Mesendoderm (in vitro differentiated cells): Measurements from ENCODE around the gene TMEM94.

Experiments
- DNase-seq: peaks from one replicate; pipeline ENCODE4 v3.0.0; 2013
- H2AK5ac ChIP-seq: 2 replicates; pipeline ENCODE4 v1.6.1; 2013; ENCODE audit warnings: low read length, inconsistent platforms
- H2BK120ac ChIP-seq: 2 replicates; pipeline ENCODE4 v1.6.1; 2013; ENCODE audit warnings: low read depth, mild to moderate bottlenecking, low read length, moderate library complexity, mixed read lengths
- H2BK15ac ChIP-seq: replicated peaks from 2 replicates; pipeline ENCODE4 v1.6.1; 2013; ENCODE audit warnings: low read depth, mild to moderate bottlenecking, moderate library complexity
- H2BK5ac ChIP-seq: 2 replicates; pipeline ENCODE4 v1.6.1; 2013; ENCODE audit warnings: low read length, inconsistent platforms
- H3K18ac ChIP-seq: 2 replicates; pipeline ENCODE4 v1.6.1; 2013; ENCODE audit warnings: mild to moderate bottlenecking, low read length, mixed read lengths
- H3K23ac ChIP-seq: one replicate; pipeline ENCODE4 v1.6.1; 2013; ENCODE audit warnings: low read length
- H3K27ac ChIP-seq: 2 replicates; pipeline ENCODE4 v1.5.1; 2013; ENCODE audit warnings: low read depth, mild to moderate bottlenecking, inconsistent platforms, low read length, moderate library complexity
- H3K27me3 ChIP-seq: 2 replicates; pipeline ENCODE4 v1.6.1; 2013; ENCODE audit warnings: low read length, control low read depth, mild to moderate bottlenecking, inconsistent platforms; ENCODE audit not compliant: insufficient read depth, poor library complexity
- H3K36me3 ChIP-seq: 2 replicates; pipeline ENCODE4 v1.6.1; 2013; ENCODE audit warnings: low read length, inconsistent platforms; ENCODE audit not compliant: control insufficient read depth, insufficient read depth
- H3K4ac ChIP-seq: one replicate; pipeline ENCODE4 v1.6.1; 2013; ENCODE audit warnings: low read depth, mild to moderate bottlenecking, low read length, moderate library complexity
- H3K4me1 ChIP-seq: 2 replicates; pipeline ENCODE4 v1.6.1; 2013; ENCODE audit warnings: low read depth, low read length, inconsistent platforms; ENCODE audit not compliant: control insufficient read depth
- H3K4me2 ChIP-seq: 2 replicates; pipeline ENCODE4 v1.6.1; 2013; ENCODE audit warnings: low read length
- H3K4me3 ChIP-seq: 2 replicates; pipeline ENCODE4 v1.5.1; 2013; ENCODE audit warnings: mild to moderate bottlenecking, low read length
- H3K56ac ChIP-seq: one replicate; pipeline ENCODE4 v1.6.1; 2013; ENCODE audit warnings: low read length
- H3K79me1 ChIP-seq: 2 replicates; pipeline ENCODE4 v1.6.1; 2013; ENCODE audit warnings: low read length, inconsistent platforms
- H3K79me2 ChIP-seq: 2 replicates; pipeline ENCODE4 v1.6.1; 2013; ENCODE audit warnings: mild to moderate bottlenecking, low read length; ENCODE audit not compliant: control insufficient read depth, insufficient read depth
- H3K9ac ChIP-seq: 2 replicates; pipeline ENCODE4 v1.6.1; 2013; ENCODE audit warnings: low read length, inconsistent platforms
- H4K5ac ChIP-seq: one replicate; pipeline ENCODE4 v1.6.1; 2013; ENCODE audit warnings: low read length
- H4K8ac ChIP-seq: one replicate; pipeline ENCODE4 v1.6.1; 2013; ENCODE audit warnings: low read depth, mild to moderate bottlenecking, control low read depth, low read length, moderate library complexity
- WGBS: extraction: QIAGEN DNeasy Blood & Tissue Kit; methylation state at CpG from one replicate; pipeline ENCODE4 v1.1.7; 2013; ENCODE audit warnings: low lambda C conversion rate, missing lambda C conversion rate; ENCODE audit not compliant: insufficient coverage; ENCODE audit errors: extremely low coverage; 5-methylcytosine and 5-hydroxymethylcytosine counted together

The TMEM94 gene

DNA sequence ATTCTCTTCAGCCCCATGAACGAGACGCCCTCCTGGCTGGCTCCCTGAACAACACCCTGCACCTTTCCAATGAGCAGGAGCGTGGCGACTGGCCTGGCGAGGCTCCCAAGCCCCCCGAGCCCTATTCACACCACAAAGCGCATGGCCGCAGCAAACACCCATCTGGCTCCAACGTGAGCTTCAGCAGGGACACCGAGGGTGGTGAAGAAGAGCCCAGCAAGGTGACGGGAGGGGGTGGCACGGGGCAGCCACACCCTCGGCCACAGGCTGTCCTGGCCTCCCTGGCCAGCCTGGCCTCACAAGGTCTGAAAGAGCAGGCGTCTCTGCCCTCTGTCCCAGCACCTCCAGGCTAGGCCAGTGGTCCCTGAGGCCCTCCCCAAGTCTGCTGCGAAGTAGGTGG lies 35.2 kb downstream of the TMEM94 start:
- Histone ChIP-seq H3K36me3 (peaks cover 2% of the 10 kb centered on the region), H3K18ac (no peak overlapping the region), H3K4me3 (no peak overlapping the region), H3K56ac (no peak overlapping the region), H4K8ac (no peak overlapping the region), H2AK5ac (no peak overlapping the region), H3K9ac (no peak overlapping the region), H3K79me1 (no peaks in the 10 kb centered on the region), H3K4ac (no peak overlapping the region), H3K4me2 (no peak overlapping the region), H2BK120ac (no peak overlapping the region), H2BK15ac (no peak overlapping the region), H2BK5ac (no peak overlapping the region), H3K23ac (no peak overlapping the region), H4K5ac (no peak overlapping the region), H3K27ac (no peak overlapping the region), H3K27me3 (no peaks in the 10 kb centered on the region), H3K79me2 (no peaks in the 10 kb centered on the region), H3K4me1 (no peaks in the 10 kb centered on the region)
- no CpG with 5 or more reads among the region's 15 CpGs for WGBS
- no peak for DNase-seq

DNA sequence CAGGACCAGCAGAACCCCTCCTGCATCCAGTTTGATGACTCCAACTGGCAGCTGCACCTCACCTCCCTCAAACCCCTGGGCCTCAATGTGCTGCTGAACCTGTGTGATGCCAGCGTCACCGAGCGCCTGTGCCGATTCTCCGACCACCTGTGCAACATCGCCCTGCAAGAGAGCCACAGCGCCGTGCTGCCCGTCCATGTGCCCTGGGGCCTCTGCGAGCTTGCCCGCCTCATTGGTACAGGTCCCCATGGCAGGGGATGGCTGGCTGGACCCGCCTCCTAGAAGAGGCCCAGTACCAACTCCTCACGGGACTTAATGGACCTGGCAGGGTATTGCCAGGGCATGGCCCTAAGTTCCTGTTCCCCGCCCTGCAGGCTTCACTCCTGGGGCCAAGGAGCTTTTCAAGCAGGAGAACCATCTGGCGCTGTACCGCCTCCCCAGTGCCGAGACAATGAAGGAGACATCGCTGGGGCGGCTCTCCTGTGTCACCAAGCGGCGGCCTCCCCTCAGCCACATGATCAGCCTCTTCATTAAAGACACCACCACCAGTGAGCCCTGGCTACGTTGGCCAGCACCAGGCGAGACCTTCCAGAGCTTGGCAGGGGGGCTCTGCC lies 36.2 kb downstream of the TMEM94 start:
- Histone ChIP-seq H3K4ac (no peak overlapping the region), H2BK120ac (no peak overlapping the region), H3K36me3 (peaks cover 2% of the 10 kb centered on the region), H2BK5ac (no peak overlapping the region), H3K4me1 (no peaks in the 10 kb centered on the region), H3K27me3 (no peaks in the 10 kb centered on the region), H2AK5ac (no peak overlapping the region), H4K5ac (no peak overlapping the region), H3K9ac (no peak overlapping the region), H2BK15ac (no peak overlapping the region), H3K4me2 (no peak overlapping the region), H3K79me1 (no peaks in the 10 kb centered on the region), H3K56ac (no peak overlapping the region), H3K18ac (no peak overlapping the region), H3K4me3 (no peak overlapping the region), H4K8ac (no peak overlapping the region), H3K79me2 (no peaks in the 10 kb centered on the region), H3K23ac (no peak overlapping the region), H3K27ac (no peak overlapping the region)
- WGBS, result no CpG with 5 or more reads among the region's 23 CpGs
- no peak for DNase-seq

DNA sequence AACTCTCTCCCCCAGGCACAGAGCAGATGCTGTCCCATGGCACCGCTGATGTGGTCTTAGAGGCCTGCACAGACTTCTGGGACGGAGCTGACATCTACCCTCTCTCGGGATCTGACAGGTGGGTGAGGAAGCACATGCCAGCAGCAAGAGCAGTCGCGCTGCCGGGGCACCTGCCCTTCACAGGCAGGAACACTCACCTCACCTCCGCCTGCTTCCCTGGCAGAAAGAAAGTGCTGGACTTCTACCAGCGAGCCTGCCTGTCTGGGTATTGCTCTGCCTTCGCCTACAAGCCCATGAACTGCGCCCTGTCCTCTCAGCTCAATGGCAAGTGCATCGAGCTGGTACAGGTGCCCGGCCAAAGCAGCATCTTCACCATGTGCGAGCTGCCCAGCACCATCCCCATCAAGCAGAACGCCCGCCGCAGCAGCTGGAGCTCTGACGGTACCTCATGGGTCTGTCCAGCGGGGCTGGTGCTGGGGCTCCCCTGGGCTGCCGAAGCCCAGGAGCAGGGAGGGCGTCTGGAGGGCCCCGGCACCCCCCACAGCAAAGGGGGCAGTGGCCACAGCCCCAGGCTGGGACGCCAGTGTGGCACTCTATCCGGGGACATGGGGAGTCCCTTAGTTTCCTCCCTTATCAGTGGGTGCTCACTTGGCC lies 37.2 kb downstream of the TMEM94 start:
- Histone ChIP-seq H3K4me3 (no peak overlapping the region), H3K79me1 (no peaks in the 10 kb centered on the region), H4K5ac (no peak overlapping the region), H3K27ac (no peak overlapping the region), H3K4me1 (no peaks in the 10 kb centered on the region), H3K4ac (no peak overlapping the region), H3K56ac (no peak overlapping the region), H4K8ac (no peak overlapping the region), H2AK5ac (no peak overlapping the region), H3K9ac (no peak overlapping the region), H3K23ac (no peak overlapping the region), H3K36me3 (peaks cover 2% of the 10 kb centered on the region), H3K18ac (no peak overlapping the region), H2BK15ac (no peak overlapping the region), H3K4me2 (no peak overlapping the region), H2BK120ac (no peak overlapping the region), H2BK5ac (no peak overlapping the region), H3K79me2 (no peaks in the 10 kb centered on the region), H3K27me3 (no peaks in the 10 kb centered on the region)
- DNase-seq, result no peak
- WGBS, result no CpG with 5 or more reads among the region's 23 CpGs

DNA sequence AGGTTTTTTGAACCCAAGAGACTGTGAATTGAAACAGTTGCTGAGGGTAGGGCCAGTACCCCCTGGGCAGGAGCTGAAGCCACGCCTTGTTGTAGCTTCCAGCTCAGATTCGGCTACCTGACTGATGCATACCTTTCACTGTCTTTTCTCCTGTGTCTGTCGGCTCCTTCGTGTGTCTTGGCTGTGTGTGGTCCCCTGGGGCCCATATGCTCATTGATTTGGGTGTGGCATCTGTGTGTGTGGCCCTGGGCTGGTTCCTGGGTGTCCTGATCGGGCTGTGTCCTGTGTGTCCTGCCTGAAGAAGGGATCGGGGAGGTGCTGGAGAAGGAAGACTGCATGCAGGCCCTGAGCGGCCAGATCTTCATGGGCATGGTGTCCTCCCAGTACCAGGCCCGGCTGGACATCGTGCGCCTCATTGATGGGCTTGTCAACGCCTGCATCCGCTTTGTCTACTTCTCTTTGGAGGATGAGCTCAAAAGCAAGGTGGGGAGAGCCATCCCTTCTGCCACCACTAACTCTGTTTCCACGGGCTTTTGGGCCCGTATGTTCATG lies 38.0 kb downstream of the TMEM94 start:
- H3K4me2 ChIP-seq, result no peak overlapping the region
- H4K8ac ChIP-seq, result no peak overlapping the region
- H2BK15ac ChIP-seq, result no peak overlapping the region
- no peak overlapping the region for H3K56ac ChIP-seq
- no peak overlapping the region for H2BK5ac ChIP-seq
- no peak overlapping the region for H3K18ac ChIP-seq
- WGBS, result no CpG with 5 or more reads among the region's 14 CpGs
- no peak for DNase-seq
- no peak overlapping the region for H4K5ac ChIP-seq
- no peak overlapping the region for H2AK5ac ChIP-seq
- H3K4me3 ChIP-seq, result no peak overlapping the region
- no peak overlapping the region for H2BK120ac ChIP-seq
- H3K4me1 ChIP-seq, result no peaks in the 10 kb centered on the region
- H3K79me2 ChIP-seq, result no peaks in the 10 kb centered on the region
- no peak overlapping the region for H3K9ac ChIP-seq
- H3K36me3 ChIP-seq, result peaks cover 2% of the 10 kb centered on the region
- H3K23ac ChIP-seq, result no peak overlapping the region
- no peaks in the 10 kb centered on the region for H3K79me1 ChIP-seq
- no peaks in the 10 kb centered on the region for H3K27me3 ChIP-seq
- H3K4ac ChIP-seq, result no peak overlapping the region
- no peak overlapping the region for H3K27ac ChIP-seq

DNA sequence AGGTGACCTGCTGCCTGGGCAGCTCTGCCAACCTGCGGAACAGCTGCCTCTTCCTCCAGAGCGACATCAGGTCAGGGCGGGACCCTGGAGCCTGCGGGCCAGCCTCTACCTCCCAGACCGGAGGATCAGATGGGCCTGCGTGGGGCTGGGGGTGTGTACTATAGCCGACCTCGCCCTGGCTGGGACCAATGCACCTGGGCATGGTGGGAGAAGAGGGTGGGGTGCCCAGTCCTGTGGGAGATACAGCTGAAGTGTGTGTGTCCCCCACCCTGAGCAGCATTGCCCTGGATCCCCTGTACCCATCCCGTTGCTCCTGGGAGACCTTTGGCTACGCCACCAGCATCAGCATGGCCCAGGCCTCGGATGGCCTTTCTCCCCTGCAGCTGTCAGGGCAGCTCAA lies 39.6 kb downstream of the TMEM94 start:
- no peak overlapping the region for H2AK5ac ChIP-seq
- no peak overlapping the region for H4K8ac ChIP-seq
- WGBS, result no CpG with 5 or more reads among the region's 11 CpGs
- no peaks in the 10 kb centered on the region for H3K4me1 ChIP-seq
- no peak overlapping the region for H3K18ac ChIP-seq
- no peak overlapping the region for H2BK15ac ChIP-seq
- no peaks in the 10 kb centered on the region for H3K27me3 ChIP-seq
- H3K4me2 ChIP-seq, result no peak overlapping the region
- H4K5ac ChIP-seq, result no peak overlapping the region
- no peak overlapping the region for H3K27ac ChIP-seq
- no peak overlapping the region for H2BK5ac ChIP-seq
- no peak overlapping the region for H3K9ac ChIP-seq
- H3K23ac ChIP-seq, result no peak overlapping the region
- no peak overlapping the region for H3K56ac ChIP-seq
- no peak for DNase-seq
- peaks cover 2% of the 10 kb centered on the region for H3K36me3 ChIP-seq
- H2BK120ac ChIP-seq, result no peak overlapping the region
- H3K79me1 ChIP-seq, result no peaks in the 10 kb centered on the region
- H3K4ac ChIP-seq, result no peak overlapping the region
- H3K4me3 ChIP-seq, result no peak overlapping the region
- no peaks in the 10 kb centered on the region for H3K79me2 ChIP-seq
